ENCODE data around the gene AGAP5. TPM values are rescaled to one million over a fixed set of nuclear protein-coding genes. Genes with fewer than 3 reads are reported as not detected.
"Not testable (repeated sequence)": the region's sequence is repeated elsewhere in the genome, so short reads cannot be mapped to it uniquely, and the experiment has no call there.

AGAP5 gene
- total RNA-seq: 10 to 100 TPM in 1 of 2 donors, 1 to 10 TPM in 1; 8.1 to 13.2 TPM
- polyA plus RNA-seq: 1 to 10 TPM; 1.5 to 5.4 TPM
- long read RNA-seq, donor 1, partial matches to known transcripts: 1 of 1 reads
- long read RNA-seq, donor 1, other reads (novel, unspliced or antisense): 0 of 1 reads
- long read RNA-seq, donor 2, partial matches to known transcripts: 0 of 1 reads
- long read RNA-seq, donor 2, other reads (novel, unspliced or antisense): 0 of 1 reads

GRCh38 chr10:73697675-73698159 is at the start of gene AGAP5:
Gene AGAP5, minus strand, starts transcription at chr10:73698109. Its CDS starts 354 bp downstream, at chr10:73697755.
- H3K9me3 ChIP-seq (ENCODE audit: control insufficient read depth, low read length); DNase-seq; H3K27ac ChIP-seq (ENCODE audit: low read depth in 1 of 2, low read length in 2 of 2); H3K4me3 ChIP-seq (ENCODE audit: low read length in 2 of 2); H3K4me1 ChIP-seq (ENCODE audit: control insufficient read depth in 1 of 2, insufficient read depth in 2 of 2, low read length in 2 of 2); H3K27me3 ChIP-seq (ENCODE audit: control insufficient read depth in 1 of 2, insufficient read depth in 2 of 2, low read length in 1 of 2); intact Hi-C loops (cut with DNase I); H3K36me3 ChIP-seq (ENCODE audit: control insufficient read depth in 1 of 2, insufficient read depth in 2 of 2, low read length in 1 of 2); ATAC-seq (ENCODE audit: low FRiP score): not testable (repeated sequence)
- 96 to 98% methylated on average over 14 to 16 of the region's 16 CpGs for WGBS, 2 donors

DNA sequence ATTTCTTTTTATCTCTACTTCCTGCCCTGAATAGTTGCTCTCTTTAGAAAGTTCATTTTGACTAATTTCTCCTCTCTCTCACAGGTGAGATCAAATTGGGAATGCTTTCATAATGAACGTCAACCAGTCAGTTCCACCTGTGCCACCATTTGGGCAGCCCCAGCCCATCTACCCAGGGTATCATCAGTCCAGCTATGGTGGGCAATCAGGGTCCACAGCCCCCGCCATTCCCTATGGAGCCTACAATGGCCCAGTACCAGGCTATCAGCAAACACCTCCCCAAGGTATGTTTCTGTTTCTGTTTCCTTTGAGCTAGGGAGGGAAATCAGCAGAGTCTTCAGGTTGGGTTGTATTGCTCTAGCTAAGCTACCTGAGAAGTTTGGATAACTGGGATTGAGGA is 48.8 kb upstream of the AGAP5 start:
- no peak overlapping the region for H3K4me3 ChIP-seq (ENCODE audit: low read length in 2 of 2)
- no peak for DNase-seq
- no peaks in the 10 kb centered on the region for H3K9me3 ChIP-seq (ENCODE audit: control insufficient read depth, low read length)
- intact Hi-C loops (cut with DNase I): no loop called here
- no peaks in the 10 kb centered on the region for H3K27me3 ChIP-seq (ENCODE audit: control insufficient read depth in 1 of 2, insufficient read depth in 2 of 2, low read length in 1 of 2)
- 73 to 84% methylated on average over 2 of the region's 2 CpGs for WGBS, 2 donors
- ATAC-seq (ENCODE audit: low FRiP score): no peak
- peaks cover 0 to 6% of the 10 kb centered on the region in 2 donors for H3K36me3 ChIP-seq (ENCODE audit: control insufficient read depth in 1 of 2, insufficient read depth in 2 of 2, low read length in 1 of 2)
- H3K27ac ChIP-seq (ENCODE audit: low read depth in 1 of 2, low read length in 2 of 2): no peak overlapping the region
- H3K4me1 ChIP-seq (ENCODE audit: control insufficient read depth in 1 of 2, insufficient read depth in 2 of 2, low read length in 2 of 2): peaks cover 0 to 11% of the 10 kb centered on the region in 2 donors

DNA sequence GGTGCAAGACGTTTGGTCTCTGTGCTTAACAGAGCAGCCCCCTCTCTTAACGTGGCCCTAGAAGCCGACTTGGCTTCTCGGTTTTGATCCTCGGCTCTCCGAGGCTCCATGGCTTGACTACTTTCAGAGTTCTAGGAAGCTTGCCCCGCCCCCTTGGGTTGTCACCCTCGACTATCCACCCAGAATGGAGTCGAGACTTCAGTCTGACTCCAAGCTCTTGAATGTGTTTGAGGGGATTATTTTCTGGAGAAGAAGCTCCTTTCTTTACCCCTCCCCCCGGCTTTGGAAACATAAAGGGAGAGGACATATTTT is 46.7 kb upstream of the AGAP5 start:
- H3K36me3 ChIP-seq (ENCODE audit: control insufficient read depth in 1 of 2, insufficient read depth in 2 of 2, low read length in 1 of 2): peaks cover 0 to 2% of the 10 kb centered on the region in 2 donors
- intact Hi-C loops (cut with DNase I): no loop called here

GRCh38 chr10:73743905-73744663 is 46.2 kb upstream of the AGAP5 start, which contains the start of gene SEC24C:
Gene SEC24C, plus strand, starts transcription at chr10:73744372. Its CDS starts 2,461 bp downstream, at chr10:73746833.
- intact Hi-C loops (cut with DNase I): no loop called here
- ATAC-seq (ENCODE audit: low FRiP score): peak; percentile 98
- Histone ChIP-seq H3K9me3 (ENCODE audit: control insufficient read depth, low read length) (no peaks in the 10 kb centered on the region), H3K27ac (ENCODE audit: low read depth in 1 of 2, low read length in 2 of 2) (peak within 1 kb of the TSS; percentile 97 to 100), H3K27me3 (ENCODE audit: control insufficient read depth in 1 of 2, insufficient read depth in 2 of 2, low read length in 1 of 2) (no peaks in the 10 kb centered on the region), H3K36me3 (ENCODE audit: control insufficient read depth in 1 of 2, insufficient read depth in 2 of 2, low read length in 1 of 2) (peaks cover 0 to 2% of the 10 kb centered on the region in 2 donors), H3K4me1 (ENCODE audit: control insufficient read depth in 1 of 2, insufficient read depth in 2 of 2, low read length in 2 of 2) (peaks cover 0 to 11% of the 10 kb centered on the region in 2 donors), H3K4me3 (ENCODE audit: low read length in 2 of 2) (peak within 1 kb of the TSS; percentile 86 to 95)
- peak; percentile 98 to 99 for DNase-seq
- WGBS, 2 donors: 0% methylated on average over 36 of the region's 36 CpGs

More for the DNA sequence above, 46.7 kb upstream of the AGAP5 start:
- DNase-seq: peak; percentile 78 to 86
- Histone ChIP-seq H3K27me3 (ENCODE audit: control insufficient read depth in 1 of 2, insufficient read depth in 2 of 2, low read length in 1 of 2) (no peaks in the 10 kb centered on the region), H3K4me3 (ENCODE audit: low read length in 2 of 2) (peak overlapping the region; percentile 86 to 95), H3K27ac (ENCODE audit: low read depth in 1 of 2, low read length in 2 of 2) (peak overlapping the region; percentile 49 to 97), H3K9me3 (ENCODE audit: control insufficient read depth, low read length) (no peaks in the 10 kb centered on the region), H3K4me1 (ENCODE audit: control insufficient read depth in 1 of 2, insufficient read depth in 2 of 2, low read length in 2 of 2) (peaks cover 0 to 11% of the 10 kb centered on the region in 2 donors)
- ATAC-seq (ENCODE audit: low FRiP score): peak; percentile 41
- WGBS, 2 donors: 0 to 1% methylated on average over 10 of the region's 10 CpGs

GRCh38 chr10:73743327-73743904 is 45.5 kb upstream of the AGAP5 start:
- intact Hi-C loops (cut with DNase I): no loop called here
- H3K4me3 ChIP-seq (ENCODE audit: low read length in 2 of 2): peak overlapping the region; percentile 80 to 84
- peaks cover 0 to 11% of the 10 kb centered on the region in 2 donors for H3K4me1 ChIP-seq (ENCODE audit: control insufficient read depth in 1 of 2, insufficient read depth in 2 of 2, low read length in 2 of 2)
- DNase-seq (no peak), ATAC-seq (ENCODE audit: low FRiP score) (no peak)
- no peaks in the 10 kb centered on the region for H3K27me3 ChIP-seq (ENCODE audit: control insufficient read depth in 1 of 2, insufficient read depth in 2 of 2, low read length in 1 of 2)
- WGBS, 2 donors: 34 to 35% methylated on average over 6 of the region's 6 CpGs
- H3K9me3 ChIP-seq (ENCODE audit: control insufficient read depth, low read length): no peaks in the 10 kb centered on the region
- H3K36me3 ChIP-seq (ENCODE audit: control insufficient read depth in 1 of 2, insufficient read depth in 2 of 2, low read length in 1 of 2): no peaks in the 10 kb centered on the region
- H3K27ac ChIP-seq (ENCODE audit: low read depth in 1 of 2, low read length in 2 of 2): peak overlapping the region; percentile 97 to 100

DNA sequence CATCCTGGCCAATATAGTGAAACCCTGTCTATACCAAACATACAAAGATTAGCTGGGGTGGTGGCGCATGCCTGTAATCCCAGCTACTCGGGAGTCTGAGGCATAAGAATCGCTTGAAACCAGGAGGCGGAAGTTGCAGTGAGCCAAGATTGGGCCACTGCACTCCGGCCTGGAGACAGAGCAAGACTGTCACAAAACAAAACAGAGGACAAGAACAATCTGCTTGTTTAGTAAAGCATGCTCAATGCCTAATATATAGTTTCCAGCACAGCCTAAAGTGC is 44.5 kb upstream of the AGAP5 start:
- 92 to 96% methylated on average over 5 of the region's 5 CpGs for WGBS, 2 donors
- intact Hi-C loops (cut with DNase I): no loop called here
- H3K27me3 ChIP-seq (ENCODE audit: control insufficient read depth in 1 of 2, insufficient read depth in 2 of 2, low read length in 1 of 2): no peaks in the 10 kb centered on the region
- no peaks in the 10 kb centered on the region for H3K9me3 ChIP-seq (ENCODE audit: control insufficient read depth, low read length)
- ATAC-seq (ENCODE audit: low FRiP score): no peak
- H3K36me3 ChIP-seq (ENCODE audit: control insufficient read depth in 1 of 2, insufficient read depth in 2 of 2, low read length in 1 of 2): no peaks in the 10 kb centered on the region
- DNase-seq: no peak
- no peak overlapping the region for H3K4me3 ChIP-seq (ENCODE audit: low read length in 2 of 2)
- H3K27ac ChIP-seq (ENCODE audit: low read depth in 1 of 2, low read length in 2 of 2): no peak overlapping the region
- peaks cover 0 to 11% of the 10 kb centered on the region in 2 donors for H3K4me1 ChIP-seq (ENCODE audit: control insufficient read depth in 1 of 2, insufficient read depth in 2 of 2, low read length in 2 of 2)

- H3K9me3 ChIP-seq (ENCODE audit: control insufficient read depth, low read length); H3K4me1 ChIP-seq (ENCODE audit: control insufficient read depth in 1 of 2, insufficient read depth in 2 of 2, low read length in 2 of 2); H3K4me3 ChIP-seq (ENCODE audit: low read length in 2 of 2); intact Hi-C loops (cut with DNase I); ATAC-seq (ENCODE audit: low FRiP score); H3K27ac ChIP-seq (ENCODE audit: low read depth in 1 of 2, low read length in 2 of 2); H3K36me3 ChIP-seq (ENCODE audit: control insufficient read depth in 1 of 2, insufficient read depth in 2 of 2, low read length in 1 of 2); DNase-seq; H3K27me3 ChIP-seq (ENCODE audit: control insufficient read depth in 1 of 2, insufficient read depth in 2 of 2, low read length in 1 of 2): not testable (repeated sequence)
- 91% methylated on average over 18 of the region's 18 CpGs for WGBS, 2 donors
Measured at GRCh38 chr10:73740501-73741254, 42.8 kb upstream of the AGAP5 start.

GRCh38 chr10:73734796-73735305 is 36.9 kb upstream of the AGAP5 start:
- Histone ChIP-seq H3K36me3 (ENCODE audit: control insufficient read depth in 1 of 2, insufficient read depth in 2 of 2, low read length in 1 of 2) (no peaks in the 10 kb centered on the region), H3K27ac (ENCODE audit: low read depth in 1 of 2, low read length in 2 of 2) (no peak overlapping the region)
- WGBS, 2 donors: 76 to 79% methylated on average over 5 of the region's 5 CpGs

More at GRCh38 chr10:73734796-73735305, 36.9 kb upstream of the AGAP5 start:
- intact Hi-C loops (cut with DNase I): loop anchor here in 1 of 2 donors (5.0 kb wide), 1 partner anchor 37 kb away; a partner anchor contains a TSS
- no peak for DNase-seq
- Histone ChIP-seq H3K4me1 (ENCODE audit: control insufficient read depth in 1 of 2, insufficient read depth in 2 of 2, low read length in 2 of 2) (no peaks in the 10 kb centered on the region), H3K4me3 (ENCODE audit: low read length in 2 of 2) (no peak overlapping the region), H3K9me3 (ENCODE audit: control insufficient read depth, low read length) (no peaks in the 10 kb centered on the region), H3K27me3 (ENCODE audit: control insufficient read depth in 1 of 2, insufficient read depth in 2 of 2, low read length in 1 of 2) (no peaks in the 10 kb centered on the region)
- ATAC-seq (ENCODE audit: low FRiP score): no peak
